GM18519 (cell line): Measurements from ENCODE around the gene RTKN.
"Not testable (repeated sequence)": the region's sequence is repeated elsewhere in the genome, so short reads cannot be mapped to it uniquely, and the experiment has no call there.

Experiments used
- ATAC-seq: cut with Tn5 transposase; IDR thresholded peaks from one replicate; pipeline ENCODE4 v1.9.1; 2021; ENCODE audit warnings: mild to moderate bottlenecking, moderate library complexity; ENCODE audit not compliant: unreplicated experiment, low FRiP score

RTKN gene

DNA sequence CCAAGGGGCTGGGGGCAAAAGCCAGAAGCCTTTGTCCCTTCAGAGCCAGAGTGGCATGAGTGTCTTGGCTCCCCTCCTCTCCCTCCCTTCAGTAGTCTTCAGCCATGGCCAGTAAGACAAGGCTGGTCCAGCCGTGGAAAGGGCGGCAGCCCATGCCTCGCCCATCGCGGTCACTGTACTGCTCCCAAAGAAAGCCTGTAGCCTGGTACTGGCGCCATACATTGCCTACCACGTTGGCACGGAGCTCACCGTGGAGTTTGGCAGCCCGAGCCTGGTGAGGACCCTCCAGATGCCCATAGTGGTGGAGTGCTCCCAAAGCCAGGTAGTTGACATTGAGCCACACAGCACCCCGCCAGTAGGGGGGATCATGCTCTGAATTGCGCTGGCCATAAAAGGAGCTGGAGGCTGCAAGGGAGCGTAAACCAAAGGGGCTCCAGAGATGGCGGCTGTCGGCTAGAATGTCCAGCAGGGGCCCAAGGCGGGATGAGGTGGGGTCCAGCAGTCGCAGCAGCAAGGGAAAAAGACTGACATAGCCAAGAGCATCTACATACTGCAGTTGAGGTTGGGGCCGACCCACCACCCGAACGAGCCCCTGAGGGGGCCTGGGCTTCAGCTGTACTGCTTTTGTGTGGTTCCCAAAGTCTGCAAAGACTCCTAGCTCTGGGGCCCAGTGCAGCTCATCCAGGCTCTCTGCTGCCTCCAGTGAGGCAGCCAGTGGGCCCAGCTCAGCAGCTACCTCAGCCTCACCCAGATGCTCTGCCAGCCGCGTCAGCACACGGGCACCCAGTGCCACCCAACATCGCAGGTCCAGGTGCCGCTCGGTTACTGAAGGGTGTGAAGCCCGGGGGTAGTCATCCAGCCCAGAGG is 19.7 kb upstream of the RTKN start:
- ATAC-seq: no peak

- ATAC-seq: not testable (repeated sequence)
Measured at GRCh38 chr2:74460187-74460586, 18.4 kb upstream of the RTKN start.

DNA sequence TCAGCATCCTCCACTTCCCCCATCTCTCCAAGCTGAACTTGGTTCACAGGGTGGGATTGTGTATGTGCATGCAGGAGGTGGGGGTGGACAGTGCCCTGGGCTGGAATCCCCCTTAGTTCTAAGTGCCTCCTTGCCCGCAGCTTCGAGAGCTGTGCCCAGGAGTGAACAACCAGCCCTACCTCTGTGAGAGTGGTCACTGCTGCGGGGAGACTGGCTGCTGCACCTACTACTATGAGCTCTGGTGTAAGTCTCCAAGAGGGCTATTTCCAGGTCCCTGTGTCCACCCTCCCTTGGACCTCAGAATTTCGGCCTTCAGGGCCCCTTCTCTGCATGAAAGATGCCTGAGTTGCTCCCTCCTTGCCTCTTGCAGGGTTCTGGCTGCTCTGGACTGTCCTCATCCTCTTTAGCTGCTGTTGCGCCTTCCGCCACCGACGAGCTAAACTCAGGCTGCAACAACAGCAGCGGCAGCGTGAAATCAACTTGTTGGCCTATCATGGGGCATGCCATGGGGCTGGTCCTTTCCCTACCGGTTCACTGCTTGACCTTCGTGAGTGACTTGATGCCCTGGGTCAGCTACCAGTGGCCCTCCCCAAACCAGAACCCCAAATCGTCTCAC is 17.9 kb upstream of the RTKN start:
- not testable (repeated sequence) for ATAC-seq

- ATAC-seq: no peak
Measured at GRCh38 chr2:74458938-74459363, 17.2 kb upstream of the RTKN start.

DNA sequence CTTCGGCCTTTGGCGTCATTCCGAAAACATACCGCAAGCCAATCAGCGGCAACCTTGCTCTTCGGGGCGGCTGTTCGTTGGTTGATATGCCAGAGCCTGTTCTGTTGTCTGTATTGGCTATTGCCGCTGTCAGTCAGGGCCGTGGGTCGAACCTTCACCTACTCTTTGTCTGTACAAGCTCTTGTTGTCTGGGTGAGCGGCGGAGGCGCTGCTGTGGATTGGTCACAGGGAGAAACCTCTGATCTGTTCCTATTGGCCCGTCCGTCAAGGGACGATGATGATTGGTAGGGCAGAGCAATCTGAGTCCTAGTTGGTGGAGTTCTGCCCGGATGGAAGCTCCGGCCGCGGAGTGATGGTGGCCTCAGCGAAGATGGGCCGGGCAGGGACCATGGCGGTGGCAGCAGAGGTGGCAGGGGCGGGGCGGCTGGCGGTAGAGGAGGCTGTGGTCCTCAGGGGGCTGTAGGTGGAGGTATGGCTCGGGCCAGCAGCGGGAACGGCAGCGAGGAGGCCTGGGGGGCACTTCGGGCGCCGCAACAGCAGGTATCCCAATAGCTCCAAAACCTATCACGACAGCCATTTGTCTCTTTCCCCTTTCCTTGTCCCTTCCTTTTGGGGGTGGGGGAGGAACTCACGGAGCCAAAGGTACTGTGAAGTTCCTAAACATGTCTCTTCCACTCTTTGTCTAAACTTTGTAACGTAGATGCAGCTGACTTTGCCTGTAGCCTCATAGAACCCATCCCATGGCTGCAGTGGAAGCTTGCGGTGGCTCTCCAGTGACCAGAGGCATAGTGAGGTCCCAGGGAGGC is 16.6 kb upstream of the RTKN start, which contains the start of gene WBP1:
WBP1 (plus strand) TSS at position 307 of the 806 bp plus-strand sequence; CDS start at position 472, 165 bp downstream.
- peak; percentile 79 for ATAC-seq

DNA sequence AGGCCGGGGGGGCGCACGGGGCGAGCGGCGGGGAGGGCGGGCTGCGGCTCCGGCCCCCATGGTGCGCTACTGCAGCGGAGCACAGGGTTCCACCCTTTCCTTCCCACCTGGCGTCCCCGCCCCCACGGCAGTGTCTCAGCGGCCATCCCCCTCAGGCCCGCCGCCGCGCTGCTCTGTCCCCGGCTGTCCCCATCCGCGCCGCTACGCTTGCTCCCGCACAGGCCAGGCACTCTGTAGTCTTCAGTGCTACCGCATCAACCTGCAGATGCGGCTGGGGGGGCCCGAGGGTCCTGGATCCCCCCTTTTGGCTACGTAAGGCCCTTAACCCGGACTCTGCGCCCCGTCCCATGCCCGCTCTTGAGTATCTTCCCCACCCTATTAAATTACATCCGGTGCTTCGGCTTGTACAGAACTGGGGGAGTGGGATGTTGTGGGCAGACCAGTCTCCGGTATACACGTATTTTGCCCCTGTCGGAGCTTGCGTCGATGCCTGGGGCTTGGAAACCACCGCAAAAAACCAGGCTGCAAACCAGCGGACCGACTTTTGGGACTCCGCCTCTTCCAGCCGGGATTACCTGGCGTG is 15.9 kb upstream of the RTKN start:
- peak; percentile 4 for ATAC-seq

DNA sequence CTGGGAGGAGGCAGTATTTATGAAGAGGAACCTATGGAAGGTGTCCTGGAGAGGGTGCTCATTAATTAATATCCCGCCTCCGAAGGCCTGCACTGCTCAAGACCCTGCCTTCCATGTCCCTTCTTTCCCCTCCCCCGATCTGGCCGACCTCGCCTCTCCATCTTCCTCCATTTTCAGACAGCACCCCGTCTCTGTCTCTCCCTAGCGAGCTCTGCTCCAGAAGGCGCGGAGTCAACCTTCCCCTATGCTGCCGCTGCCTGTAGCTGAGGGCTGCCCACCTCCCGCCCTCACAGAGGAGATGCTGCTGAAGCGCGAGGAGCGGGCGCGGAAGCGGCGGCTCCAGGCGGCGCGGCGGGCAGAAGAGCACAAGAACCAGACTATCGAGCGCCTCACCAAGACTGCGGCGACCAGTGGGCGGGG is 15.4 kb upstream of the RTKN start:
- no peak for ATAC-seq

- peak; percentile 57 for ATAC-seq
Measured at GRCh38 chr2:74454654-74455511, 13.1 kb upstream of the RTKN start, which contains the start of gene INO80B. Gene INO80B, plus strand, starts transcription at chr2:74455087. Its CDS starts 30 bp downstream, at chr2:74455117.

- ATAC-seq: no peak
Measured at GRCh38 chr2:74450570-74451190, 8.9 kb upstream of the RTKN start.

- no peak for ATAC-seq
Measured at GRCh38 chr2:74448771-74449170, 7.0 kb upstream of the RTKN start.

DNA sequence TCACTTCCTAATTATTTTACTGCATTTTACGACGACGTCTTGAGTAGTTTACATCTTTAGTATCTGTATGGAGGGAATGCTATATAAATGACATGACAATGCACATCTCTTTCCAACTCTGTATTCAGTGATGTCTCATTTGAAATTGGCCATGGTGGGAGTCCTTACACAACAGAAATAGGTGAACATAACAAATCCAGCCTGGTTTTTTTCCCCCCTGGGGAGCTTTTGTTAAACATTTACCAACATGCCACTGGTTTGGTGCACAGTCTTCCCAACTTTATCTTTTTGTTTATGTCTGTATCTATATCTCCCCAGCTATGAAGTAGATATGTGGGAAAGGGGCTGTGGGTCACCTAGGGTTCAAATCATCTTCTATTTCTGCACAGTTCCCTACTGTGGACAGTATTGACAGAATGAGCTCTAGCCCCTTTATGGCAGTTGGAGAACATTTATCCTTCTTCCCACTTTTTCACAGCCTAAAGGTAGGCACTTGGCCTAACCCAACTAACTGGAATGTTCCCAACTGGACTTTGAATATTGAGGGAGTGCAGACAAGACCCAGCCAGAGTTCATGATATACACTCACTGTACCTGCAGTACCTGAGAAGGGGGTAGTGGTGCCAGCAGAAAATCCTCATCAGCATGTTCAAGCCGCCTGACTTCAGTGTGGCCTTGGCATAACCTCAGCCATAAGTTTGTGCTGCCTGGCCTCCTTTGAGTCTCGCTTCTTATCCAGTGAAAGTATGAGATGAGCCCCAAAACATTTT is 5.7 kb upstream of the RTKN start:
- no peak for ATAC-seq

DNA sequence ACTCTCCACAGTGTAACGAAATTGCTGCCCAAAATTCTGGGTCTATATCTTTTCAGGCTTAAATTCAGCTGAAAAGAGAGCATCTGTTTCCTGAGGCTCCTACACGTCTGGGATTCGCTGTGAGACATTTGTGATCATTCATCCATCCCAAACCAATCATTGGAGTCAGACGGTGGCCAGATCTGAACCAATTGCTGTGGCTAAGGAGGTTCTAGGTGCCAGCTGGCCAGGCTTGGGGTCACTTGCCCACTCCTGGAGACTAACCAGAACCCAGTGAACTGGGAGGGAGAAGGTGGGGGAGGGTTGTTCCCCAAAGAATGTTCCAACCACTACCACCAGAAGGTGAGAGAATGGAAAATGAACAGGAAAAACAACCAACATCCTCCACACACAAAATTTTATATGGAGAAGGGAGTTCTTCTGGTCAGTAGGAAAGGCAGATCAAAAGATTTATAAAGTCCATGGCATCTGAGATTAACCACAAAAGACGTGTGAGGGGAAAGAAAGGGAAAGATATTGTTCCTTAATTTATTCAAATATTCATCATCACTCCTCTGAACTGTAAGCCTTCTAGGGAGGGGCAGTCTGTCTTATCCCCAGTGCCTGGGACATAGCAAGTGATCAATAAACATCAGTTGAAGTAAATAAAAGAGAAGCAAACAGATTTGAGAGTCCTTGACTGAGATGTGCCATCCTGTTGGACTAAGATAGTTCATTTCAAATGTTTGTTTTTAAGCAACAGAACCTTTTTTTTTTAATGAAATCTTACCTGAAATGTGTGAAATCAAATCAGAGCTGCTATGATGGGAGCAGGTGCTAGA is 3.0 kb upstream of the RTKN start:
- ATAC-seq: no peak

DNA sequence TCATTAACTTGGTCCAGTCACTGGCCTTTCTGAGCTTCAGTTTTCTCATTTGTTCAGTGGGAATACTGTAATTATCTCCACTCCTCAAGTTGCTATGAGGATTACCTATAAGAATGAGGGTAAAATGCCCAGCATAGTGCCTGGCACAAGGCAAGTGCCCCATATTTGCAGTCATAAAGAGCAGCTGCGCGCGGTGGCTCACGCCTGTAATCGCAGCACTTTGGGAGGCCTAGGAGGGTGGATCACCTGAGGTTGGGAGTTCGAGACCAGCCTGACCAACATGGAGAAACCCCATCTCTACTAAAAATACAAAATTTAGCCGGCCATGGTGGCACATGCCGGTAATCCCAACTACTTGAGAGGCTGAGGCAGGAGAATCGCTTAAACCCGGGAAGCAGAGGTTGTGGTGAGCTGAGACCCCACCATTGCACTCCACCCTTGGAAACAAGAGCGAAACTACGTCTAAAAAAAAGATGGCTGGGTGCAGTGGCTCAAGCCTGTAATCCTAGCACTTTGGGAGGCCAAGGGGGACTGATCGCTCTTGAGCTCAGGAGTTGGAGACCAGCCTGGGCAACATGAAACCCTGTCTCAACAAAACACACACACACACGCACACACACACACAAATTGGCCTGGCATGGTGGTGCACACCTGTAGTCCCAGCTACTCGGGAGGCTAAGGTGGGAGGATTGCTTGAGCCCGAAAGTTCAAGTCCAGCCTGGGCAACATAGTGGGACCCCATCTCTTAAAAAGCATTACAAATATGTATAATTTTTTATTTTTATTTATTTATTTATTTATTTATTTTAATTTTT is 953 bp upstream of the RTKN start:
- not testable (repeated sequence) for ATAC-seq

DNA sequence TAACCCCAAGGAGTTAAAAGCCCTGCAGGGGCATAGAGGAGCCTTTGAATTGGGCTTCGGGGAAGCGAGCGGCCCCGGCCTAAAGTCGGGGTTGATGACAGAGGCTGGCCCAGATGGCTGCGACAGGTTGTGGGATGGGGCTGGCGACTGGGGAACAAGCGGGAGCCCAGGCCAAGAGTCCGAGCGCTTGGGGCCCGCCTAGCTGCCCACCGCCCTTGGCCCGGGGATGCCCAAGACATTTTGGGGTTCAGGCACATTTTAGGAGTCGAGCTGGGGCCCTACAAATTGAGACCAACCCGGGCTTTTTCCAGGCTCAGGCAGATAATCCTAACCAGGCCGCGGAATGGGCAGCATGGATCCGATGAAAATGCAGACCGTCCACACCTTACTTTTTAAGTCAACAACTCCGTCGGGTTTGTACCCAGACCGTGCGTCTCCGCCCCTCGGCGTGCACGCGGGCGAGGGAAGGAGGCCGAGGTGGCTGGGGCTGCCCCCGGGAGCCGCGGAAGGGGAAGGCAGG is 507 bp downstream of the RTKN start:
- ATAC-seq: no peak

GRCh38 chr2:74440378-74441169 is 1.2 kb downstream of the RTKN start:
- peak; percentile 86 for ATAC-seq
